Tibial nerve (tissue), 4 donors: ENCODE data around the gene PAGR1. TPM values are rescaled to one million over a fixed set of nuclear protein-coding genes. Genes with fewer than 3 reads are reported as not detected.
A peak's percentile ranks its signal among the peaks of the same experiment; 100 is the strongest.

Experiments used
- DNase-seq, 2 donors: peaks; one replicate each; pipeline ENCODE4 v3.0.0-alpha.2; 2019; ENCODE audit warnings: low spot score in 2 of 2
- H3K27ac ChIP-seq, 4 donors: fragments of 200-600 bp; sonication (generic) in 3 of 4; one replicate each; pipeline ENCODE4 v1.5.1; 2017 to 2019; ENCODE audit warnings: mild to moderate bottlenecking in 1 of 4
- H3K27me3 ChIP-seq, 2 donors: fragments of 200-600 bp; sonication (generic) in 1 of 2; one replicate each; pipeline versions ENCODE4 v1.5.1 to v1.6.0; 2017 to 2019
- H3K36me3 ChIP-seq, 3 donors: fragments of 200-600 bp; sonication (generic); one replicate each; pipeline ENCODE4 v1.5.1; 2018 to 2019
- H3K4me1 ChIP-seq, 4 donors: fragments of 200-600 bp; sonication (generic) in 3 of 4; one replicate each; pipeline ENCODE4 v1.5.1; 2017 to 2019
- H3K4me3 ChIP-seq, 4 donors: fragments of 200-600 bp; sonication (generic) in 3 of 4; one replicate each; pipeline ENCODE4 v1.5.1; 2017 to 2019; ENCODE audit warnings: mild to moderate bottlenecking in 1 of 4, moderate library complexity in 1 of 4
- H3K9me3 ChIP-seq, 4 donors: fragments of 200-600 bp; sonication (generic) in 3 of 4; one replicate each; pipeline ENCODE4 v1.5.1; 2017 to 2019
- EP300 ChIP-seq, 2 donors: sonication (generic); formaldehyde crosslinking; IDR thresholded peaks; one replicate each; pipeline ENCODE4 v1.6.1; 2017; ENCODE audit warnings: antibody characterized with exemption in 2 of 2, mild to moderate bottlenecking in 1 of 2
- POLR2A ChIP-seq, 2 donors: fragments of 450-650 bp; IDR thresholded peaks; one replicate each; pipeline ENCODE4 v1.6.1; 2017; ENCODE audit warnings: antibody characterized with exemption in 2 of 2, mild to moderate bottlenecking in 2 of 2, moderate library complexity in 2 of 2
- WGBS, 2 donors: methylation state at CpG; one replicate each; pipeline ENCODE4 v1.1.5; 2018; 5-methylcytosine and 5-hydroxymethylcytosine counted together
- total RNA-seq, 4 donors: library from RNA; depleted of rRNA; stranded (reverse); fragments of >200 nt; gene quantifications; one replicate each; pipeline ENCODE4 v1.1.0, GENCODE V29; 2016
- TF ChIP-seq, protein P1 (sequence below), 5 experiments: fragments of 200-600 bp in 3 of 5; fragments of 450-650 bp in 2 of 5; sonication (generic) in 3 of 5; IDR thresholded peaks; one replicate each; pipeline ENCODE4 v1.5.1; 2016 to 2019; ENCODE audit warnings: antibody characterized with exemption in 5 of 5, mild to moderate bottlenecking in 3 of 5, moderate library complexity in 2 of 5

Gene PAGR1
- total RNA-seq, 4 donors from 2014 or later: 40.8 to 70.7 (median 61.0) TPM

DNA sequence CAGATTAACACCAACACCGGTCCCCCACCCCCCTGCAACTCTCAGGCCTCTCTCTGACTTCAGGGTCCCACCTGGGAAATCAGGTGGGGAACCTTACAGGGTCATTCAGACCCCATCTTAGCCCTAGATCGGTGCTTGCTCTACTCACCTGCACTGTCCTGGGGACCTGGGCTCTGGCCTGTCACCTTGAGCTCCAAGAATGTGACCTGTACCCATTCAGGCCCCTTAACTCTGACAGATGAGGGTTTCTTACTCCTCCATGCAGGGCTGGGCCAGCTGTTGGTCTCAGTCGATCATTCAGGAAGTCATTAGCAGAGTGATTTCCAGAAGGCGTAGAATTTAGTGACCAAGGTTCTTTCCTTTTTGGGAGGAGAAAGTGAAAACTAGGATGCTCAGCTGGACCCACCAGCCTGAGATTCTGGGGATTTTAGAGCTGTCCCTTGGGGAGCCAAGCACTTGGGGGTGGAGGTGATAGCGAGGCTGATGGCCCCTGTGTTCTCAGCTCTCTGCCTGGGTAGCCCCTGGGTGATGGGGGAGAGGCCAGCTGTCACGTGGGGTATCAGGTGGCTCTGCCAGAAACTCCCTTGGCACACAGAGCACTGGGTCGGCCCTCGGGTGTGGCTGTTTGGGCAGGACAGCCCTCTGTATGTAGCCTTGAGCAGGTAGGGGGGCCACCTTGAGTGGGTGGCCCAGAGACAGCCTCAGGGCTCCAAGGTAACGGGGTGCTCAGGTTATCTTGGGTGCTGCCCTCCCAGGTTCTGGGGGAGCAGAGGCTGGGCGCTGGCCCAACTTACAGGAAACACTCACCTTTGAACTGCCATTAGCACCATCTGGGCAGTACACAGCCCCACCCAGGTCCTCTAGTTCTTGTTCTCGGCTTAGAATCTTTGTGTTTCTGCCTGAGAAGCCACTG lies 5.0 kb downstream of the PAGR1 start:
- H3K4me1 ChIP-seq: peaks cover 0 to 79% (median 63%) of the 10 kb centered on the region in 4 donors
- no peak for DNase-seq

DNA sequence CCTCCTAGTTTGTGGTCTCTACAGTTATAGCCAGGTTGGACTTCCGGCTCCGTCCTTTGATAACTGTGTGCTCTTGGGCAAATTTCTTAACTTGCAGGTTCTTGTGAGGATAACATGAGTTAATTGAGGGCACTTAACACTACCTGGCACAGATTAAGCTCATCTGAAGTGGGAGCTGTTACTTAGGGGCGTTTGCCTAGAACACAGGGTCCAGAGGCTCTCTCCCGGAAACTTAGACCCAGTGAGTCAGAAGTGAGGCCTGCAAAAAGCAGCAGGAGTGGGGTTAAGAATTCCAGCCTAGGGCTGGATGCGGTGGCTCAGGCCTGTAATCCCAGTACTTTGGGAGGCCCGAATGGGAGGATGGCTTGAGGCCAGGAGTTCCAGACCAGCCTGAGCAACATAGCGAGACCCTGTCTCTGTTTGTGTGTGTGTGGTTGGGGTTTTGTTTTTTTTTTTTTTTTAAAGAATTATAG lies 5.7 kb downstream of the PAGR1 start:
- peak overlapping the region; percentile 41 to 89 (median 54) for H3K4me3 ChIP-seq
- H3K4me1 ChIP-seq: peaks cover 0 to 86% (median 66%) of the 10 kb centered on the region in 4 donors
- WGBS, 2 donors: 32 to 35% methylated on average over 7 of the region's 7 CpGs
- peaks cover 0 to 23% (median 0%) of the 10 kb centered on the region in 3 donors for H3K36me3 ChIP-seq
- TF ChIP-seq POLR2A (IDR thresholded peaks at IDR 0.05) (no peak), EP300 (IDR thresholded peaks at IDR 0.05) (no peak)
- TF ChIP-seq, protein P1, sequence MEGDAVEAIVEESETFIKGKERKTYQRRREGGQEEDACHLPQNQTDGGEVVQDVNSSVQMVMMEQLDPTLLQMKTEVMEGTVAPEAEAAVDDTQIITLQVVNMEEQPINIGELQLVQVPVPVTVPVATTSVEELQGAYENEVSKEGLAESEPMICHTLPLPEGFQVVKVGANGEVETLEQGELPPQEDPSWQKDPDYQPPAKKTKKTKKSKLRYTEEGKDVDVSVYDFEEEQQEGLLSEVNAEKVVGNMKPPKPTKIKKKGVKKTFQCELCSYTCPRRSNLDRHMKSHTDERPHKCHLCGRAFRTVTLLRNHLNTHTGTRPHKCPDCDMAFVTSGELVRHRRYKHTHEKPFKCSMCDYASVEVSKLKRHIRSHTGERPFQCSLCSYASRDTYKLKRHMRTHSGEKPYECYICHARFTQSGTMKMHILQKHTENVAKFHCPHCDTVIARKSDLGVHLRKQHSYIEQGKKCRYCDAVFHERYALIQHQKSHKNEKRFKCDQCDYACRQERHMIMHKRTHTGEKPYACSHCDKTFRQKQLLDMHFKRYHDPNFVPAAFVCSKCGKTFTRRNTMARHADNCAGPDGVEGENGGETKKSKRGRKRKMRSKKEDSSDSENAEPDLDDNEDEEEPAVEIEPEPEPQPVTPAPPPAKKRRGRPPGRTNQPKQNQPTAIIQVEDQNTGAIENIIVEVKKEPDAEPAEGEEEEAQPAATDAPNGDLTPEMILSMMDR (IDR thresholded peaks at IDR 0.05): no peak
- peak overlapping the region; percentile 55 to 91 (median 86) for H3K27ac ChIP-seq
- no peak for DNase-seq
- no peaks in the 10 kb centered on the region for H3K9me3 ChIP-seq
- H3K27me3 ChIP-seq: no peaks in the 10 kb centered on the region

More for the DNA sequence above, 5.0 kb downstream of the PAGR1 start:
- Histone ChIP-seq H3K27ac (peak overlapping the region; percentile 55 to 91 (median 86)), H3K4me3 (peak overlapping the region; percentile 41 to 89 (median 54)), H3K36me3 (peaks cover 0 to 23% (median 0%) of the 10 kb centered on the region in 3 donors), H3K27me3 (no peaks in the 10 kb centered on the region), H3K9me3 (no peaks in the 10 kb centered on the region)
- whole genome bisulfite sequencing, 2 donors: 18 to 26% methylated on average over 9 to 11 of the region's 11 CpGs
- TF ChIP-seq, protein P1 (IDR thresholded peaks at IDR 0.05): no peak
- TF ChIP-seq POLR2A (IDR thresholded peaks at IDR 0.05): peak in 1 of 2 donors; percentile 25
- peak in 1 of 2 donors; percentile 38 for TF ChIP-seq EP300 (IDR thresholded peaks at IDR 0.05)

DNA sequence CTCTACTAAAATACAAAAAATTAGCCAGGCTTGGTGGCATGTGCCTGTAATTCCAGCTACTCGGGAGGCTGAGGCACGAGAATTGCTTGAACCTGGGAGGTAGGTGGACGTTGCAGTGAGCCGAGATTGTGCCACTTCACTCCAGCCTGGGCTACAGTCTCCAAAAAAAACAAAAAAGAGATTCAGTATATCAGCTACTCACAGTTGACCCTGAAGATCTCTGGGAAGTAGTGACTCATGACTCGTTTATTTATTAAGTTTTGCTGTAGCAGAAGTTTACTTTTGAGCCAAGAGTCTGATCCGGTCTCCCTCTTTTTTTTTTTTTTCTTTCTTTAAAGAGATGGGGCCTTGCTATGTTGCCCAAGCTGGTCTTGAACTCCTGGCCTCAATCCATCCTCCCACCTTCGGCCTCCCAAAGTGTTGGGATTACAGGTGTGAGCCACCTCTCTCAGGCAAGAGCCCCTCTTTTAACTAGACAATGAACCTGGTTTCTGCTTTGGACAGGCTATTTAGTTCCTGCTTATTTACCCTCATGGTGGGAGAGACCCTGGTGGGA lies 8.7 kb downstream of the PAGR1 start:
- Histone ChIP-seq H3K4me3 (no peak overlapping the region), H3K4me1 (peaks cover 0 to 81% (median 55%) of the 10 kb centered on the region in 4 donors), H3K27ac (peak overlapping the region in 3 of 4 donors; percentile 64 to 90 (median 84)), H3K27me3 (no peaks in the 10 kb centered on the region), H3K9me3 (no peaks in the 10 kb centered on the region), H3K36me3 (peaks cover 0 to 2% (median 0%) of the 10 kb centered on the region in 3 donors)
- WGBS, 2 donors: 23 to 33% methylated on average over 7 of the region's 7 CpGs
- no peak for DNase-seq
- TF ChIP-seq, protein P1 (IDR thresholded peaks at IDR 0.05): no peak
- TF ChIP-seq EP300 (IDR thresholded peaks at IDR 0.05) (no peak), POLR2A (IDR thresholded peaks at IDR 0.05) (no peak)

DNA sequence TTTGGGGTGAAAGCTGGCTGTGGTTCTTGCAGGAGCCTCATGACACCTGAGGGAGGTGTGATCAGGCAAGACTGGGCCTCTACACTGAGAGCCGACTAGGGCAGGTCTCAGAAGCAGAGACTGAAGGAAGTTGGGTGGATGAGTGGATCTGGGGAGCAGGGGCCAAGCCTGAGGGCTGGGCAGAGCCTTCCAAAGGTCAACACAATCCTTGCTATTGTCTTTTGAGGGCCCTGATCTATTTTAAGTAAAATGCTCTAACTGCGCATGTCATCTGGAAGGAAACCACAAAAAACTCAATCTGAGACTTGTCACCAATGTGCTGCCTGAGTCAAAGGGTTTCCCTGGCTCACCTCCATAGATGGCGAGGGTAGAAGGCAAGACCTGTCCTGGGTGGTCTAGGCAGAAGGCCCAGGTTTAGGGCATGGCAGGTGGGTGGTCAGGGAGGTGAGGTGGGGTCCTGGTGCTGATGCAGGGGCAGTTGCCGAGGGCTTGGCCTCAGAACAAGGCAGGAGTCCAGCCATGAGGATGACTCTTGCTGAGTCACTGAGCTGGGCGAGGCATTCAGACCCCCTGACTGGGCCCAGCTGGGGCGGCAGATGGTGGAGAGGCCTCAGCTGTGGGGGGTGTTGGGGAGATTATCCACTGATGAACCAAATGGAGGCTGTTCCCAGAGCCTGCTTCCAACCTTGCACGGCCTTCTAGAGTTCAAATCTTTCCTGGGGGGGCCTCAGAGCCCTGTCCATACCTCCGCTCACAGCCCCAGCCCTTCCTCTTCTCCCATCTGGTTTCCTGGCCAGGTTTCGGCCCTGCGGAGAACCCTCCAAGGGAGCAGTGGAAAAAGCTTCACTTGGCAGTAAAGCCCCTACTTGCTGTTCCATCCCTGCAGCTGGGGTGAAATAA lies 9.4 kb downstream of the PAGR1 start:
- peaks cover 0 to 78% (median 50%) of the 10 kb centered on the region in 4 donors for H3K4me1 ChIP-seq
- TF ChIP-seq POLR2A (IDR thresholded peaks at IDR 0.05) (no peak), EP300 (IDR thresholded peaks at IDR 0.05) (no peak)
- TF ChIP-seq, protein P1 (IDR thresholded peaks at IDR 0.05): no peak
- H3K27ac ChIP-seq: peak overlapping the region in 3 of 4 donors; percentile 64 to 90 (median 84)
- no peak for DNase-seq
- no peaks in the 10 kb centered on the region for H3K27me3 ChIP-seq
- H3K9me3 ChIP-seq: no peaks in the 10 kb centered on the region
- H3K36me3 ChIP-seq: peaks cover 0 to 8% (median 0%) of the 10 kb centered on the region in 3 donors
- 53 to 59% methylated on average over 10 of the region's 10 CpGs for WGBS, 2 donors
- H3K4me3 ChIP-seq: no peak overlapping the region
